Measurements from ENCODE around the gene H2BK1. TPM values are rescaled to one million over a fixed set of nuclear protein-coding genes. Genes with fewer than 3 reads are reported as not detected.

H2BK1 gene
- total RNA-seq, 2 donors from 2014 or later: not detected

DNA sequence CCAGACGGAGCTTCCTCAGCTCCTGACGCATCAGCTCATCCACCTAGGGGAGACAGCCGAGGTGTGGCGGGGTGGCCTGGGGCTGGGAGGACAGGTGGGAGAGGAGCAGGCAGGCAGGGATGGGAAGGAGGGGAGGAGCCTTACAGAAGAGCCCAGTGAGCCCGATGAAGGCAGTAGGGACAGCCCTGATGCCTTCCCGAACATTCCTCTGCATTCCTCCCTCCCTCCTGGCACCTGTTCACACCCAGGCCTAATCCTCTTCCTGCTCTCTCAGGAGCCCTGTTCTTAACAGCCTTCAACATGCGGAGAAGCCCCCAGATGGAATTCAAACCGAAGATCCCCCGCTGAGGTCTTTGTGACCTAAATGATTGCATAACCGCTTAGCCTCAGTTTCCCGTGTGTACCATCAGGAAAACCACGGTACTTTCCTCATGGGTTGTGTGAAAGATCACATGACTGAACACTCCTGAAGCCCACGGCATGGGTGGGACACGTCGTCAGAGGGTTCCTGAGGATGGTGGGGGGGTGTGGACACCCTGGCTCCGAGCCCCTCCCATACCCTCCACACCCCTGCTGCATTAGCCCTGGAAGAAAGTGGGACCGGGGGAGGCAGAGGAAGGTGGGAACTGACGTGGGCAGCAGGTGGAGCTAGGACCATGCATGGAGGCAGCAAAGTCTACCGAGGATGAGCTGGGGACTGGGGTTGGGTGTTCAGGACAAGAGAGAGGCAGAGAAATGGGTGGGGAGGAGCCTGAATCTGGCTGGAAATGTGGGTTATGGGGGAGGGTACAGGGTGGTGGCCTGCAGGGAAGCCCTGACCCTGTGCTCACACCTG lies 14.5 kb downstream of the H2BK1 start:
- TF ChIP-seq, protein P1, sequence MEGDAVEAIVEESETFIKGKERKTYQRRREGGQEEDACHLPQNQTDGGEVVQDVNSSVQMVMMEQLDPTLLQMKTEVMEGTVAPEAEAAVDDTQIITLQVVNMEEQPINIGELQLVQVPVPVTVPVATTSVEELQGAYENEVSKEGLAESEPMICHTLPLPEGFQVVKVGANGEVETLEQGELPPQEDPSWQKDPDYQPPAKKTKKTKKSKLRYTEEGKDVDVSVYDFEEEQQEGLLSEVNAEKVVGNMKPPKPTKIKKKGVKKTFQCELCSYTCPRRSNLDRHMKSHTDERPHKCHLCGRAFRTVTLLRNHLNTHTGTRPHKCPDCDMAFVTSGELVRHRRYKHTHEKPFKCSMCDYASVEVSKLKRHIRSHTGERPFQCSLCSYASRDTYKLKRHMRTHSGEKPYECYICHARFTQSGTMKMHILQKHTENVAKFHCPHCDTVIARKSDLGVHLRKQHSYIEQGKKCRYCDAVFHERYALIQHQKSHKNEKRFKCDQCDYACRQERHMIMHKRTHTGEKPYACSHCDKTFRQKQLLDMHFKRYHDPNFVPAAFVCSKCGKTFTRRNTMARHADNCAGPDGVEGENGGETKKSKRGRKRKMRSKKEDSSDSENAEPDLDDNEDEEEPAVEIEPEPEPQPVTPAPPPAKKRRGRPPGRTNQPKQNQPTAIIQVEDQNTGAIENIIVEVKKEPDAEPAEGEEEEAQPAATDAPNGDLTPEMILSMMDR (IDR thresholded peaks at IDR 0.05): no peak
- TF ChIP-seq POLR2A (IDR thresholded peaks at IDR 0.05): no peak
- no peak for ATAC-seq
- Histone ChIP-seq H3K36me3 (replicated peaks in 1 of 2; ENCODE audit: insufficient read depth in 1 of 2, low read depth in 2 of 2) (no peaks in the 10 kb centered on the region), H3K4me1 (no peaks in the 10 kb centered on the region), H3K27ac (no peak overlapping the region), H3K9me3 (no peaks in the 10 kb centered on the region), H3K27me3 (no peaks in the 10 kb centered on the region), H3K4me3 (no peak overlapping the region)
- no peak for DNase-seq
- WGBS, 2 donors: 34 to 40% methylated on average over 19 of the region's 19 CpGs
- intact Hi-C loops (cut with DNase I): no loop called here

DNA sequence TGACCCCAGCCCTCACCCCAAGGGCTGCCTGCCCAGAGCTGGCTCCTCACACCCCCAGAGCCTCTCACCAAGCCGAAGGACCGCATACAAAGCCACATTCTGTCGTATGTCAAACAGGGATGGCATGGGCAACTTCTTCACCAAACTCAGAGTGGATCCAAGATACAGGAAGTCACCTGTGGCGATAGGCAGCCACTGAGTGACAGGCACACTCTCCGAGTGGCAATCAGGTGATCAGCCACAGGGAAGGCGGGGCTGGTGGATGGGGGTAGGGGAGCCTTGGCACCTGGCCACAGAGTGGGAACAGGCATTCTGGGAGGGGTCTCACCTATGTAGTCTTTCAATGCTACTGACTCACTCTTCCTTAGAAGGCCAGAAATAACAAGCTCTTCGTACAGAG lies 16.1 kb downstream of the H2BK1 start:
- DNase-seq: no peak
- Histone ChIP-seq H3K4me3 (no peak overlapping the region), H3K36me3 (replicated peaks in 1 of 2; ENCODE audit: insufficient read depth in 1 of 2, low read depth in 2 of 2) (no peaks in the 10 kb centered on the region), H3K4me1 (no peaks in the 10 kb centered on the region), H3K27me3 (no peaks in the 10 kb centered on the region), H3K9me3 (no peaks in the 10 kb centered on the region), H3K27ac (no peak overlapping the region)
- TF ChIP-seq, protein P1 (IDR thresholded peaks at IDR 0.05): no peak
- TF ChIP-seq POLR2A (IDR thresholded peaks at IDR 0.05): no peak
- ATAC-seq: no peak
- intact Hi-C loops (cut with DNase I): no loop called here
- WGBS, 2 donors: 74 to 77% methylated on average over 3 to 7 of the region's 7 CpGs

DNA sequence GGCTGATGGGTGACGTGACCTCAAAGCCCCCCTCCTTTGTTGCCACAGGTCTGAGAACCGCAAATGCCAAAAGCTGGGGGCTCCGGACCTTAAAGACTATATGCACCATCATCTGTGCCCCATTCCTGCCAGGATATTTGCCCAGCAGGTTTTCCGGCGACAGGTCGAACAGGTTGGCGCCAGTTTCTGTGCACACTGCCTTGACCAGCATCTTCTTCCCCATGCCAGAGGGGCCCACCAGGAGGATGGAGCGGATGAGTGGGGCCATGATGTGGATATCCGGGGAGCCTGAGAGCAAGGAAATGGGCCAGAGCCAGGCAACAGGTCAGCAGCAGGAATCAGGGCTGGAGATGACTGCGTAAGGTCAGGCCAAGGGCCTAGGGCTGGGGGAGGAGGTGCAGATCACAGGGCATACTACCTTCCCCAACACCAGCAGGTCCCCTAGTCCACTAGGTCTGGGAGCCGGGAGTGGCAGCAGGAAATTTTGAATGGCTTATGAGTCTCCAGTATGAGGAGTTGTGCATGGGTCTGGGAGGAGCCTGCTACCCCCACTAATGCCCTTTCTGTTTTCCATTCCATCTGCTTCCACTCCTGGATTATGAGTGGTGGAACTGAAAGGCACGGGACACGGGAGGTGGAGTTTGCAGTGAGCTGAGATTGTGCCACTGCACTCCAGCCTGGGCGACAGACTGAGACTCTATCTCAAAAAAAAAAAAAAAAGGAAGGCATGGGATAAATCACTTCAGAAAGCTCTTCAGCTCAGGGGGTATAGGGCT lies 16.9 kb downstream of the H2BK1 start:
- Histone ChIP-seq H3K4me3 (no peak overlapping the region), H3K4me1 (no peaks in the 10 kb centered on the region), H3K9me3 (no peaks in the 10 kb centered on the region), H3K27ac (no peak overlapping the region), H3K36me3 (replicated peaks in 1 of 2; ENCODE audit: insufficient read depth in 1 of 2, low read depth in 2 of 2) (no peaks in the 10 kb centered on the region), H3K27me3 (no peaks in the 10 kb centered on the region)
- ATAC-seq (no peak), DNase-seq (no peak)
- 77 to 91% methylated on average over 6 to 14 of the region's 14 CpGs for whole genome bisulfite sequencing, 2 donors
- intact Hi-C loops (cut with DNase I): no loop called here
- TF ChIP-seq, protein P1 (IDR thresholded peaks at IDR 0.05): no peak
- no peak for TF ChIP-seq POLR2A (IDR thresholded peaks at IDR 0.05)

DNA sequence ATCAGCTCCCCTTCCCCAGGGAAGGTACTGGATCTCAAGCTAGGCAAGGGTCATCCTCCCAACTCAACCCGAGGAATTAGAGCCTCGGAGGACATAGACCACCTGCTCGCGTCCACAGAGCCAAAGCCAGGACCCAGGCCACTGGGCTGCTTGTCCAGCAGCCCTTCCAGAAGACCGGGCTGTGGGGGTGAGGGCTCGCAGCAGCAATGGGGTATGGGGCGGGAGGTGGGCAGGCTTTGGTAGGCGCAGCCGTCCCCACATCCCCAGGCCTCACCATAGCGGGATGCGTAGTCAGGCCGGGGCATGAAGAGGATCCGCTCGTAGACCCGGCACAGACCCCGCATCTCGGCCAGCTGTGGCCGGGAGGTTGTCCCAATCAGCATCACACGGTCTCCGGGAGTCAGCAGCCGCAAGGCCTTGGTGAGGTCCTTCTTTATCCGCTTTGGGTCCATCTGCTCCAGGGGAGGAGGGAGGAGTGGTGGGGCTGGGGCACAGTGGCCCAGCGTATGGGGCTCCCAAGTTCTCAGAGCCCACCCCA lies 18.2 kb downstream of the H2BK1 start:
- intact Hi-C loops (cut with DNase I): no loop called here
- H3K4me1 ChIP-seq: no peaks in the 10 kb centered on the region
- H3K27me3 ChIP-seq: no peaks in the 10 kb centered on the region
- DNase-seq (no peak), ATAC-seq (no peak)
- H3K9me3 ChIP-seq: no peaks in the 10 kb centered on the region
- H3K27ac ChIP-seq: no peak overlapping the region
- H3K36me3 ChIP-seq (replicated peaks in 1 of 2; ENCODE audit: insufficient read depth in 1 of 2, low read depth in 2 of 2): no peaks in the 10 kb centered on the region
- H3K4me3 ChIP-seq: no peak overlapping the region
- no peak for TF ChIP-seq POLR2A (IDR thresholded peaks at IDR 0.05)
- TF ChIP-seq, protein P1 (IDR thresholded peaks at IDR 0.05): no peak
- WGBS, 2 donors: 81 to 88% methylated on average over 6 to 23 of the region's 23 CpGs

Measured in body of pancreas (tissue), 4 donors.